DMS 273 (cell line): ENCODE measurements around the gene SERTAD1.
"Not testable (repeated sequence)": the region's sequence is repeated elsewhere in the genome, so short reads cannot be mapped to it uniquely, and the experiment has no call there.

Experiments used
- DNase-seq: peaks from one replicate; lab custom pipeline; 2025; ENCODE audit not compliant: unreplicated experiment; lab: John Stamatoyannopoulos, UW

The SERTAD1 gene

DNA sequence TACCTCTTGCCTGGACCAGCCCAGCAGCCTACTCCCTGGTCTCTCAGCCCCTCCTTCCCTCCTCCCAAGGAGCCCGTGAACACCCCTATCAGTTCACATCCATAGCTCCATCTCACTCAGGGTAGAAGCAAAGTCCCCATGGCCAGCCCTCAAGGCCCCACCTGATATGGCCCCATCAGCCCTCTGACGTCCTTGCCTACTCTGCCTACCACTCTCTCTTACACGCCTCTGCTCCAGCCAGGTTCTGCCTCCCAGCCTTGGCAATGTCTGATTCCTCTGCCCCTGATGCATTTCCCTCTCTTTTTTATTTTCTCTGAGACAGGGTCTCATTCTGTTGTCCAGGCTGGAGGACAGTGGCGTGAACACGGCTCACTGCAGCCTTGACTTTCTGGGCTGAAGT is 26.2 kb upstream of the SERTAD1 start:
- no peak for DNase-seq

DNA sequence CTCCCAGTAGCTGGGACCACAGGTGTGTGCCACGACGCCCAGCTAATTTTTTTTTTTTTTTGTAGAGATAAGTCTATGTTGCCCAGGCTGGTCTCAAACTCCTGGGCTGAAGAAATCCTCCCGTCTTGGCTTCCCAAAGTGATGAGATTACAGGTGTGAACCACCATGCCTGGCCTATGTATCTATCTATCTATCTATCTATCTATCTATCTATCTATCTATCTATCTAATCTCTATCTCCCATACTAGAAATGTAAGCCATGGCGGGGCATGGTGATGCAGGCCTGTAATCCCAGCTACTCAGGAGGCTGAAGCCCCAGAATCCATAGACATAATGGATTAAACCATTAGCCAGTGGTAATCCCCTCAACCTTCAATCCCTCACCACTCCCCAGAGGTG is 24.9 kb upstream of the SERTAD1 start:
- DNase-seq = no peak

DNA sequence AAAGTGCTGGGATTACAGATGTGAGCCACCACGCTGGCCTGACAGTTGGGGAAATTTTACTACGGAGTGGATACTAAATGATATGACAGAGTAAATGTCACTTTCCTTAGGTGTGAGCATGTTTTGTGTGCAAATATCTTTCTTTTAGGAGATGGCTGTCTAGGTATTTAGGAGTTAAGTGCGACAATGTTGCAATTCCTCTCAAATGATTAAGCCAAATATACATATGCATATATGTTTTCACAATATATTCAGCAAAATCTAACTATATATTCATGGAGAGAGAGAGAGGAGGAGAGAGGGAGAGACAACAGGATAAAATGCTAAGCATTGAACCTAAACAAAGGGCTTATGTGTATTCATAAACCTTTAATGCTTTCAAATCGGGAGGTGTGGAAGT is 23.7 kb upstream of the SERTAD1 start:
- DNase-seq = no peak

GRCh38 chr19:40446263-40446784 is 20.5 kb upstream of the SERTAD1 start:
- DNase-seq = no peak

DNA sequence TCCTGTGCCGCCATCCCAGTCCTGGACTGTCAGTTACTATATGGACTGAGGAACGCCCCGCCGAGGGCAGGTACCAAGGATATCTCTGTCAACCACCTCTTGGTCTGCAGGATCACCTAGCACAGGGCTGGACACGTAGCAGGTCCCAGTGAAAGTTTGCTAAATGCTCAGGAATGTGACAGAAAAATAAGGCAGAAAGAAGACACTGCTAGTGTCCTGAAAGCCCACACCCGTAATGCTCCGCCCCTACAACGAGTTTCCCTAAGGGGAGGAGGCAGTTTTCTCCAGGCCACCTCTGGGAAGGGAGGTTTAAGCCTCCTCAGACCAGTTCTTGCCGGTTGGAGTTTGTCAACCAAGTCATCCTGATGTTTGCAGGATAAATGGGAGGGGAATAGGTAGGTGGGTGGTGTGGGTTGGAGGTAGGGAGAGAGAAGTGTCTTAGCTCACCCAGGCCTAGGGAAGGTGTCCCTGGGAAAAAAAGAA is 20.0 kb upstream of the SERTAD1 start:
- DNase-seq = no peak

GRCh38 chr19:40444825-40445312 is 19.1 kb upstream of the SERTAD1 start:
- DNase-seq = no peak

DNA sequence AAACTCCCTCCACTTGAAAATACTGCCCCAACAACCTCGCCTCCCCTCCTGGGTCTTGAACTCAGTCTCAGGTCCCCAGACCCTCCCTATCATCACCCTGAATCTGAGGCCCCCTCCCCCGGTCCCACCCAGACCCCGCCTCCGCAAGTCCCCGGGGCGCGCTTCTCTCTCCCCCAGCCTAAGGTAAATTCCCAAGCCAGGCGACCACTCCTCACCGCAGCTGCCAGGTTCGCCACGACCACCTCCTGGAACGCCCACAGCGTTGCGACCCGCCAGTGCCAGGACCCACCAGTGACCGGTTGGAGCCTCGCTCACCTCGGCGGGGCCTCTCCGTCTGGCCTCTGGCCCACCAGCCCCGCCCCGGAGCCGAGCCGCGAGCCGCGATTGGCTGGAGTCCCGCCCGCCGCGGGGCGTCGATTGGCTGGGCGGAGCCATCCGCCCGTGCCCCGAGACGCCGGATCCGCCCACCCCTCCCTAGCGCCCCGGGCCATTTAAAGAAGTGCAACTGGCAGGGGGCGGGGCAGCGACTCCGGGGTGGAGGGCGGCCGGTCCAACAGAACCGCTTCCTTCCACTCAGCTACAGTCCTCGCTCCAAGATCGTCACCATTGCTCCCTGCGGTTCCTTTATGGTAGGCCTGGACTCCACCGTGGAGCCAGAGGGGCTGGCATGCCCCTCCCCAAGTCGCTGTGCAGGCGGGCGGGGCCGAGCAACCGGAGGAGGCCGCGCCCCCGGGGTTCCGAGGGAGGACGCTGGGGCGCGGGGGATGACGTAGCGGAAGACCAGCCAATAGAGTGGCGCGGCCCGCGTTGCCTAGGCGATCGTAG is 18.4 kb upstream of the SERTAD1 start, which contains the start of gene SERTAD3:
Gene SERTAD3, minus strand, starts transcription at position 336 of the 825 bp plus-strand sequence. CDS start 2,255 bp downstream, outside the sequence.
- peak; percentile 98 for DNase-seq

DNA sequence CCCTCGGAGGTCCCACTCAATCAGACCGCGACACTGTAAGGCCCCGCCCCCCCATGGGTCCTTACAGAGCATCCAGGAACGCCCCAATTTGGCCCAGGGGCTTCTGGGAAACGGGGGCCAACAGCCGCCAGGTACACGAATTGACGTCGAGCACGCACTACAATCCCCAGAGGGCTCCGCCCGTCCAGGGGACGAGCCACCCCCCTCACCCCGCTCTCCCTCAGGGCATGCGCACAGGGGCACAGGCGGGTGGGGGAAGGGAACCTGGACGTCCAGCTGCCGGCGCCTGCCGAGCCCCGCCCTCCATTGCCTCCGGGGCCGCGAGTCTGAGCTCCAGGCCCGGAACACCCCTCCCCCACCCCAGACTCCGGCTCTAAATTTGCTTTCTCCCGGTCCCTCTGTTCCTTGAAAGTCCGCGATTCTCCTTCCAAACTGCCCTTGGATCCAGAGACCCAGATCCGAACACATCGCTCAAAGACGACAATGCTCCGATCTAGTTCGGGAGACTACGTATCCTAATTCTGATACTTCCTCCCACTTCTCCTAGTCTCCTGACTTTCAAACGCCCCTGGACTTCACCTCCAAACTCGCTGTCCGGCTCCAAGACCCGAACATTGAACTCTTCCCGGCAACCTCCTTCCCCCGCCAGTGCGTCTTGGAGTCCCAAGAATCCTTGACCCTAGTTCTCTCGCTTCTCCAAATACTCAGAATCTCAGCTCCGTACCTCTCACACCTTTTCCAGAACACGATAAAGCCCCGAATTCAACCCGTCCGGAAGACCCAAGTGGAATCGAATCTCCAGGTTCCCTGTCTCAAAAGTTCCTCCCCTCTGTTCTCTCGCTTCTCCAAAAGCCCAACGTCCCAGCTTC is 17.6 kb upstream of the SERTAD1 start:
- peak; percentile 100 for DNase-seq

DNA sequence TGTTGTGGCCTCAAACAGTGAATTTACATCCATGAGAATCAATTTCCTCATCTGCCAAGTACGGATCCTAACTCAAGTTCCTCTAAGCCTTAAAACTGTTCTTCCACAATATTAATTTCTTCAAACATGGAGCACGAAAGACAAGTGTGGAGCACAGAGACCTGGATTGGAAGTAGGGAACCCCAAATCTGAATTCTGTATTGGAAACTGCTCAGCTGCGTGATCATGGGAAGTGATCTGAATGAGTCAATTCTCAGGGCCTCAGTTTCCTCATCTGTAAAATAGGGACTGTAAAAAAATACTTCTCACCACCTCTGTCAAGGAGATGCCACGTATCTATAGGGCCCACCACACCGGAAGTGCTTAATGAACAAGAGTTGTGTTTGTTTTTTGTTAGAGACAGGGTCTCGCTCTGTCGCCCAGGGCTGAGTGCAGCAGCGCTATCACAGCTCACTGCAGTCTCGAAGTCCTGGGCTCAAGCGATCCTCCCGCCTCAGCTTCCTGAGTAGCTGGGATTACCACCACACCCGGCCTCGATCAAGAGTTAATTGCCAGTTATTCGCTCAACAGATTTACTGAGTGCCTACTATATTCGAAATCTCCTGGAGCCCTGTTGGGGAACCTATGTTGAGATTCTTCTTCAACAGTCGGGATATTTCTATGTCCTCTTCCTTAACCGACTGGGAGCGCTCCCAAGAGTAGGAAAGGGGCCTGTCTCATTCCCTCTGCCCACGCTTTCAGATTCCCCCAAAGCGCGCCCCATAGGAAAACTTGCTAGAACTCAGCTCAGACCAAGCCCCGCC is 16.7 kb upstream of the SERTAD1 start:
- DNase-seq = no peak

GRCh38 chr19:40441719-40442253 is 16.0 kb upstream of the SERTAD1 start:
- DNase-seq = no peak

GRCh38 chr19:40438284-40438683 is 12.5 kb upstream of the SERTAD1 start:
- DNase-seq = no peak

DNA sequence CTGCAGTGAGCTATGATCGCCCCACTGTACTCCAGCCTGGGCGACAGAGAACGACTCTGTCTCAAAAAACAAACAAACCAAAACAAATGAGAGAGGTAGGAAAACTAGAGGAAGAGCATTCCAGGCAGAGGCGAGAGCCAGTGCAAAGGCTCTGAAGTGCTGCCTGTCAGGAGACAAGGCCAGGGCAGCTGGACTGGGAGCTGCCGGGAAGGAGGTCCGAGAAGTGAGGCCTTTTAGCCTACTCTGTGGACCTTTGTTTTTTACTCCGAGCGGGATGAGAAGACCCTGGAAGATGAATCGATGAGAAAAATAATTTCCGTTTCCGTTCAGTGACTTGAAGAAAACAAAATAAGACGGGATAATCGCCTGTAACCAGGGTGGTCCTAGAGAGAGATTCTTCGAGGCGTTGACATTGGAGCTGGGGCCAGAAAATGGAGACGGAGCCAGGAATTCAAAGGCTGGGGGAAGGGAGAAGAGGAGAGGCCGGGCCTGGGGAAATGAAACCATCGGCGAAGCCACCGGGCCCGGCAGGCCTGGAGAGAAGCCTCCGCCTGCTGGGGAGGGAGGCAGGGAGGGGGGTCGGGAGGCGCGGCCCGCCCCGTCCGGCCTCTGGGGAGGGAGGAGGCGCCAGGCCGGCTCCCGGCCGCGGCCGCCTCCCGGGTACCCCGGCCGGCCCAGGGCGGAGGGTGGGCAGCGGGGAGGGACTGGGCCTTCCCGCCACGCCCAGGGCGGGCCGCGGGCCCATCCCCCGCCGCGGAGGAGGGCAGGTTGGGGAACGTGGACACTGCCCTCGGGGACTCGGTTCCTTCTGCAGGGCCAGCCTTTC is 7.8 kb upstream of the SERTAD1 start:
- peak; percentile 92 for DNase-seq

DNA sequence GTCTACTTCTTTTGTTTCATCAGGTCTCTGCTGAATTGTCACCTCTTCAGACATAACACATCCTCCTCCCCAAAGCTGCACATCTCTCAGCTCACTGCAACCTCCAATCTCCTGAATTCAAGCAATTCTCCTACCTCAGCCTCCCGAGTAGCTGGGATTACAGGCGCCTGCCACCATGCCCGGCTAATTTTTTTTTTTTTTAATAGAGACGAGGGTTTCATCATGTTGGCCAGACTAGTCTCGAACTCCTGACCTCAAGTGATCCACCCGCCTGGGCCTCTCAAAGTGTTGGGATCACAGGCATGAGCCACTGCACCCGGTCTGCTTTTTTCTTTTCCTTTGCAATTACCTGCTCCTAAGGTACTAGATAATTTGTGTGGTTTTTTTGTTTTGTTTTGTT is 7.0 kb upstream of the SERTAD1 start:
- DNase-seq = not testable (repeated sequence)

DNA sequence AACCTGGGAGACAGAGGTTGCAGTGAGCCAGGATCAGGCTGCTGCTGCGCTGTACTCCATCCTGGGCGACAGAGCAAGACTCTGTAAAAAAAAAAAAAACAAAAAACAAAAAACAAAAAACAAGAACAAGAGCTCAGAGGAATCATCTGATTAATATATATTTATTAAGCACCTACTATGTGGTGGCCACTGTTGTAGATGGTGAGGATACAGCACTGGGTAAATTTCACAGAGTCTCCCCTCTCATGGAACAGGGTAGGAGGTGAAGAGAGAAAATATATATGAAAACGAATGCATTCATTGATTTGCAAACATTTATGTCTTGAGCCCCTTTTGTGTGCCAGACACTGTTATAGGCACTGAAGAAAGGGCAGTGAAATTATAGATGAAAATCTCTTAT is 5.9 kb upstream of the SERTAD1 start:
- DNase-seq = no peak

- DNase-seq = not testable (repeated sequence)
Observed at GRCh38 chr19:40430242-40430641, 4.5 kb upstream of the SERTAD1 start.

GRCh38 chr19:40428197-40428596 is 2.4 kb upstream of the SERTAD1 start:
- not testable (repeated sequence) for DNase-seq

- peak; percentile 67 for DNase-seq
Observed at GRCh38 chr19:40424637-40425449, 949 bp downstream of the SERTAD1 start.

DNA sequence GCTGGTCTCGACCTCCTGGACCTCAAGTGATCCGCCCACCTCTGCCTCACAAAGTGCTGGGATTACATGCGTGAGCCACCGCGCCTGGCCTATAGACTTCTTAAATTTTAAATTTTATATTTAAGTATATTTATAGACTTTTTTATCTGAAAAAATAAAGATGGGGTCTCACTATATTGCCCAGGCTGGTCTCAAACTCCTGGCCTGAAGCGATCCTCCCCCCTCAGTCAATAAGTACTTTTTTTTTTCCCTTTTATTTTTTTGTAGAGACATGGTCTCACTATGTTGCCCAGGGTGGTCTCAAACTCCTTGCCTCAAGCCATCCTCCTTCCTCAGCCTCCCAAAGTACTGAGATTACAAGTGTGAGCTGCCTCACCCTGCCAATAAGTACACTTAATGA is 1.9 kb downstream of the SERTAD1 start:
- DNase-seq = no peak
